A673 (cell line): ENCODE results near the gene DLG5.

ENCODE experiments used
- EZH2 ChIP-seq: fragments of 200-600 bp; sonication (generic); IDR thresholded peaks from 2 replicates; pipeline ENCODE4 v1.6.1; 2017; ENCODE audit warnings: borderline replicate concordance, low read depth, mild to moderate bottlenecking, mixed read lengths, antibody characterized with exemption, low read length; ENCODE audit not compliant: poor library complexity, severe bottlenecking
- TF ChIP-seq, protein P1 (sequence below): fragments of 300-800, 200-600 bp; sonication (generic); conservative IDR thresholded peaks from 2 replicates; pipeline ENCODE4 v1.5.1; 2017; ENCODE audit warnings: low read depth, mild to moderate bottlenecking, antibody characterized with exemption, low read length, moderate library complexity, mixed read lengths

DNA sequence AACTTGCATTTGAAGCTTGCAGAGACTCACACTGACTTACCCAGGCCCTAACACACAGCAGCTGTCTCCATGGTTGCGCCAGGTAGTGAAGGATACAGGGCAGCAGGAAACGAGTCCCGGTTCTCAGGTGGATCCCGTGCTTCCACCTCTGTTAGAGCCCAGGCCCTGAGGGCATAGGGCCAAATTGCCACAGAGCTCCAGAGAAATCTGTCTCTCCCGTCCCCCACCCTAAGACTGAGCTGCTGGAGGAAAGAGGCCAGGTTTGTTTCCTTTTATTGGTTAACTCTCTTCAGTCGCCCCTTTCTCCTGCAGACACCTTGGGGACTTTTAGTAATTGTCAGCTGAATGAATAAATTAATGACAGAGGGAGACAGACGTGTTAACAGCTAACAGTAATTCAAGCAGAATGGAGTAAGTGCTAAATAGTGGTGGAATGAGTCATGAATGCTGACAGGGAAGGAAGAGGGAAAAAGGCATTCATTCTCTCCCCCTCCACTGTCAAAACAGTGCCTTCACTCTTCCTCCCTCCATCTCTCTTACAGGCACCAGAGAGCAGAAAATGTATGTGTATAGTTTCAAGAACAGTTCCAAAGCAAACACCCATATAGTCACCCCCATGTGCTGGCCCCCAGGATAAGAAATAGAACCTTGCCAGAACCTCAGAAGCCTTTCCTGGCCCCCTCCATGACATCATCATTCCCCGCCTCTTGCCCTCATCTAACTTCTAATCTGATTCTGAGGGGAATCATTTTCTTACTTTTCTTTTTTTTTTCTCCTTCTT is 16.8 kb upstream of the DLG5 start:
- TF ChIP-seq, protein P1, sequence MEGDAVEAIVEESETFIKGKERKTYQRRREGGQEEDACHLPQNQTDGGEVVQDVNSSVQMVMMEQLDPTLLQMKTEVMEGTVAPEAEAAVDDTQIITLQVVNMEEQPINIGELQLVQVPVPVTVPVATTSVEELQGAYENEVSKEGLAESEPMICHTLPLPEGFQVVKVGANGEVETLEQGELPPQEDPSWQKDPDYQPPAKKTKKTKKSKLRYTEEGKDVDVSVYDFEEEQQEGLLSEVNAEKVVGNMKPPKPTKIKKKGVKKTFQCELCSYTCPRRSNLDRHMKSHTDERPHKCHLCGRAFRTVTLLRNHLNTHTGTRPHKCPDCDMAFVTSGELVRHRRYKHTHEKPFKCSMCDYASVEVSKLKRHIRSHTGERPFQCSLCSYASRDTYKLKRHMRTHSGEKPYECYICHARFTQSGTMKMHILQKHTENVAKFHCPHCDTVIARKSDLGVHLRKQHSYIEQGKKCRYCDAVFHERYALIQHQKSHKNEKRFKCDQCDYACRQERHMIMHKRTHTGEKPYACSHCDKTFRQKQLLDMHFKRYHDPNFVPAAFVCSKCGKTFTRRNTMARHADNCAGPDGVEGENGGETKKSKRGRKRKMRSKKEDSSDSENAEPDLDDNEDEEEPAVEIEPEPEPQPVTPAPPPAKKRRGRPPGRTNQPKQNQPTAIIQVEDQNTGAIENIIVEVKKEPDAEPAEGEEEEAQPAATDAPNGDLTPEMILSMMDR: no peak
- no peak for TF ChIP-seq EZH2
